ENCODE results near the gene P2RY8.
"Not testable (repeated sequence)": the region's sequence is repeated elsewhere in the genome, so short reads cannot be mapped to it uniquely, and the experiment has no call there.

Gene P2RY8

GRCh38 chrX:1520350-1520749, 16.6 kb downstream of the P2RY8 start:
- no peak for DNase-seq (ENCODE audit: low read depth in 1 of 2, low spot score in 1 of 2)

GRCh38 chrX:1519022-1519497, 17.9 kb downstream of the P2RY8 start:
- no peak for DNase-seq (ENCODE audit: low read depth in 1 of 2, low spot score in 1 of 2)

- DNase-seq (ENCODE audit: low read depth in 1 of 2, low spot score in 1 of 2) = no peak
These were observed 18.5 kb downstream of the P2RY8 start for GRCh38 chrX:1518512-1518911.

GRCh38 chrX:1516596-1517104, 20.3 kb downstream of the P2RY8 start:
- no peak for DNase-seq (ENCODE audit: low read depth in 1 of 2, low spot score in 1 of 2)

GRCh38 chrX:1511829-1512228, 25.2 kb downstream of the P2RY8 start:
- DNase-seq (ENCODE audit: low read depth in 1 of 2, low spot score in 1 of 2) = no peak

- DNase-seq (ENCODE audit: low read depth in 1 of 2, low spot score in 1 of 2) = no peak
These were observed 25.8 kb downstream of the P2RY8 start for GRCh38 chrX:1511150-1511549.

- DNase-seq (ENCODE audit: low read depth in 1 of 2, low spot score in 1 of 2) = no peak
These were observed 29.2 kb downstream of the P2RY8 start for GRCh38 chrX:1507511-1508463.

- no peak for DNase-seq (ENCODE audit: low read depth in 1 of 2, low spot score in 1 of 2)
These were observed 30.1 kb downstream of the P2RY8 start for GRCh38 chrX:1506916-1507315.

- DNase-seq (ENCODE audit: low read depth in 1 of 2, low spot score in 1 of 2) = no peak
These were observed 34.1 kb downstream of the P2RY8 start for GRCh38 chrX:1502853-1503252.

- DNase-seq (ENCODE audit: low read depth in 1 of 2, low spot score in 1 of 2) = no peak
These were observed 34.7 kb downstream of the P2RY8 start for GRCh38 chrX:1502241-1502640.

GRCh38 chrX:1500701-1501624, 36.0 kb downstream of the P2RY8 start:
- no peak for DNase-seq (ENCODE audit: low read depth in 1 of 2, low spot score in 1 of 2)

GRCh38 chrX:1496076-1496475, 40.9 kb downstream of the P2RY8 start:
- DNase-seq (ENCODE audit: low read depth in 1 of 2, low spot score in 1 of 2) = no peak

- DNase-seq (ENCODE audit: low read depth in 1 of 2, low spot score in 1 of 2) = no peak
These were observed 43.0 kb downstream of the P2RY8 start for GRCh38 chrX:1493877-1494510.

- no peak for DNase-seq (ENCODE audit: low read depth in 1 of 2, low spot score in 1 of 2)
These were observed 43.6 kb downstream of the P2RY8 start for GRCh38 chrX:1493412-1493811.

GRCh38 chrX:1492421-1493012, 44.5 kb downstream of the P2RY8 start:
- DNase-seq (ENCODE audit: low read depth in 1 of 2, low spot score in 1 of 2) = no peak

GRCh38 chrX:1491851-1492349, 45.1 kb downstream of the P2RY8 start:
- DNase-seq (ENCODE audit: low read depth in 1 of 2, low spot score in 1 of 2) = no peak

- DNase-seq (ENCODE audit: low read depth in 1 of 2, low spot score in 1 of 2) = not testable (repeated sequence)
These were observed 45.7 kb downstream of the P2RY8 start for GRCh38 chrX:1491248-1491647.

GRCh38 chrX:1490723-1491122, 46.3 kb downstream of the P2RY8 start:
- not testable (repeated sequence) for DNase-seq (ENCODE audit: low read depth in 1 of 2, low spot score in 1 of 2)

GRCh38 chrX:1489354-1489753, 47.6 kb downstream of the P2RY8 start:
- DNase-seq (ENCODE audit: low read depth in 1 of 2, low spot score in 1 of 2) = not testable (repeated sequence)

- DNase-seq (ENCODE audit: low read depth in 1 of 2, low spot score in 1 of 2) = no peak
These were observed 48.2 kb downstream of the P2RY8 start for GRCh38 chrX:1488745-1489144.

All from stimulated activated CD4-positive, alpha-beta T cell treated with anti-CD3 and anti-CD28 coated beads, Interleukin-15, amount 100 ng/mL, for 1 hour (primary cell).